Loucy (cell line): ENCODE measurements around the gene FABP1.

Source experiments
- EZH2phosphoT487 ChIP-seq: fragments of 200-600 bp; IDR thresholded peaks from 2 replicates; pipeline ENCODE4 v1.6.1; 2018; ENCODE audit warnings: antibody characterized with exemption, mild to moderate bottlenecking, moderate library complexity, borderline replicate concordance
- TF ChIP-seq, protein P1 (sequence below): fragments of 200-600 bp; sonication (generic); conservative IDR thresholded peaks from 2 replicates; pipeline ENCODE4 v1.5.1; 2014; ENCODE audit warnings: mild to moderate bottlenecking, antibody characterized with exemption, low read length

DNA sequence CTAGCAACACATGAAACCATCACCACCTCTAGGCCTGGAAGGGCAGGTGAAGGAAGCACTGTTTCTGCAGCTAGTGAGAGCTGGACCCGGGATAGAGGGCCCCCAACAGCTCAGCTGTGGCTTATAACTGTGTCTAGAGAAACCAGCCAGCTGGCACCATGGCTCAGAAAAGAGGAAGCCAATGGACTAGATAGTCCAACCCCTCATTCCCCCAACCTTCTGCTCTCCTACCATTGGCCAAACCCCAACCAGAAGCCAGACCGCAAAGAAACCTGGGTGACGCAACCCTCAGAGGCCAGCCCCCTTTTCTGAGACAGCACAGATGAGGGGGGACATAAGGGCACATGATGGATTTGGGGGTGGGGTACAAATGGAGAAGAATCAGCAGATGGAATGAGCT, 35.9 kb downstream of the FABP1 start:
- TF ChIP-seq, protein P1, sequence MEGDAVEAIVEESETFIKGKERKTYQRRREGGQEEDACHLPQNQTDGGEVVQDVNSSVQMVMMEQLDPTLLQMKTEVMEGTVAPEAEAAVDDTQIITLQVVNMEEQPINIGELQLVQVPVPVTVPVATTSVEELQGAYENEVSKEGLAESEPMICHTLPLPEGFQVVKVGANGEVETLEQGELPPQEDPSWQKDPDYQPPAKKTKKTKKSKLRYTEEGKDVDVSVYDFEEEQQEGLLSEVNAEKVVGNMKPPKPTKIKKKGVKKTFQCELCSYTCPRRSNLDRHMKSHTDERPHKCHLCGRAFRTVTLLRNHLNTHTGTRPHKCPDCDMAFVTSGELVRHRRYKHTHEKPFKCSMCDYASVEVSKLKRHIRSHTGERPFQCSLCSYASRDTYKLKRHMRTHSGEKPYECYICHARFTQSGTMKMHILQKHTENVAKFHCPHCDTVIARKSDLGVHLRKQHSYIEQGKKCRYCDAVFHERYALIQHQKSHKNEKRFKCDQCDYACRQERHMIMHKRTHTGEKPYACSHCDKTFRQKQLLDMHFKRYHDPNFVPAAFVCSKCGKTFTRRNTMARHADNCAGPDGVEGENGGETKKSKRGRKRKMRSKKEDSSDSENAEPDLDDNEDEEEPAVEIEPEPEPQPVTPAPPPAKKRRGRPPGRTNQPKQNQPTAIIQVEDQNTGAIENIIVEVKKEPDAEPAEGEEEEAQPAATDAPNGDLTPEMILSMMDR: no peak
- no peak for TF ChIP-seq EZH2phosphoT487
